Activated CD8-positive, alpha-beta T cell treated with anti-CD3 and anti-CD28 coated beads for 36 hours (primary cell): ENCODE results near the gene DEFB113. TPM values are rescaled to one million over a fixed set of nuclear protein-coding genes. Genes with fewer than 3 reads are reported as not detected.

Source experiments
- ATAC-seq: fragments of 200-7000 bp; cut with Tn5 transposase; one replicate; pipeline ENCODE4 v1.10.0; 2021; ENCODE audit warnings: mild to moderate bottlenecking, moderate library complexity
- CTCF ChIA-PET: fragments of 350-600 bp; sonication (Branson Sonifier 250); formaldehyde crosslinking; loops from one replicate; lab custom pipeline; 2021; ENCODE audit warnings: antibody characterized with exemption; lab: Charles Lee
- POLR2A ChIA-PET: fragments of 350-600 bp; sonication (Branson Sonifier 250); formaldehyde crosslinking; loops from one replicate; lab custom pipeline; 2021; ENCODE audit warnings: antibody characterized with exemption; lab: Charles Lee
- DNase-seq: peaks from one replicate; pipeline ENCODE4 v3.0.0-alpha.2; 2020
- H3K27ac Mint-ChIP-seq: one replicate; pipeline ENCODE4 v1.8.0; 2021; ENCODE audit warnings: mild to moderate bottlenecking, mixed read lengths
- H3K27me3 Mint-ChIP-seq: one replicate; pipeline ENCODE4 v1.8.0; 2021; ENCODE audit warnings: mixed read lengths
- H3K36me3 Mint-ChIP-seq: one replicate; pipeline ENCODE4 v1.8.0; 2021; ENCODE audit warnings: low read depth, mixed read lengths
- H3K4me1 Mint-ChIP-seq: one replicate; pipeline ENCODE4 v1.8.0; 2021; ENCODE audit warnings: low read depth, mixed read lengths
- H3K4me3 Mint-ChIP-seq: one replicate; pipeline ENCODE4 v1.8.0; 2021; ENCODE audit warnings: mild to moderate bottlenecking, moderate library complexity, mixed read lengths
- H3K9me3 Mint-ChIP-seq: one replicate; pipeline ENCODE4 v1.8.0; 2021; ENCODE audit warnings: mixed read lengths
- intact Hi-C: fragments of 100-400 bp; cut with micrococcal nuclease; formaldehyde crosslinking; loops from one replicate; pipeline ENCODE4 v1.10.0; 2022
- total RNA-seq, 2 experiments: library from RNA; stranded (reverse); gene quantifications; one replicate each; pipeline ENCODE4 v1.2.3, GENCODE V29; 2021
- TF ChIP-seq, protein P1 (sequence below): fragments of 200-600 bp; IDR thresholded peaks from one replicate; pipeline ENCODE4 v1.8.0; 2022; ENCODE audit warnings: antibody characterized with exemption, mild to moderate bottlenecking

Gene DEFB113
- total RNA-seq, 2 experiments from 2014 or later = not detected

GRCh38 chr6:49918787-49919186, 50.6 kb downstream of the DEFB113 start:
- no peak overlapping the region for H3K4me3 Mint-ChIP-seq
- DNase-seq (no peak), ATAC-seq (no peak)
- no peak overlapping the region for H3K27ac Mint-ChIP-seq
- CTCF ChIA-PET = no interaction called here
- peaks cover 2% of the 10 kb centered on the region for H3K9me3 Mint-ChIP-seq
- no peaks in the 10 kb centered on the region for H3K27me3 Mint-ChIP-seq
- TF ChIP-seq, protein P1, sequence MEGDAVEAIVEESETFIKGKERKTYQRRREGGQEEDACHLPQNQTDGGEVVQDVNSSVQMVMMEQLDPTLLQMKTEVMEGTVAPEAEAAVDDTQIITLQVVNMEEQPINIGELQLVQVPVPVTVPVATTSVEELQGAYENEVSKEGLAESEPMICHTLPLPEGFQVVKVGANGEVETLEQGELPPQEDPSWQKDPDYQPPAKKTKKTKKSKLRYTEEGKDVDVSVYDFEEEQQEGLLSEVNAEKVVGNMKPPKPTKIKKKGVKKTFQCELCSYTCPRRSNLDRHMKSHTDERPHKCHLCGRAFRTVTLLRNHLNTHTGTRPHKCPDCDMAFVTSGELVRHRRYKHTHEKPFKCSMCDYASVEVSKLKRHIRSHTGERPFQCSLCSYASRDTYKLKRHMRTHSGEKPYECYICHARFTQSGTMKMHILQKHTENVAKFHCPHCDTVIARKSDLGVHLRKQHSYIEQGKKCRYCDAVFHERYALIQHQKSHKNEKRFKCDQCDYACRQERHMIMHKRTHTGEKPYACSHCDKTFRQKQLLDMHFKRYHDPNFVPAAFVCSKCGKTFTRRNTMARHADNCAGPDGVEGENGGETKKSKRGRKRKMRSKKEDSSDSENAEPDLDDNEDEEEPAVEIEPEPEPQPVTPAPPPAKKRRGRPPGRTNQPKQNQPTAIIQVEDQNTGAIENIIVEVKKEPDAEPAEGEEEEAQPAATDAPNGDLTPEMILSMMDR = no peak
- POLR2A ChIA-PET = no interaction called here
- no peaks in the 10 kb centered on the region for H3K36me3 Mint-ChIP-seq
- intact Hi-C loops = no loop called here
- no peaks in the 10 kb centered on the region for H3K4me1 Mint-ChIP-seq

Other genes with a start within 250 kb of the DEFB113 start
- not detected for gene CRISP3, start 225.2 kb downstream of the DEFB113 start, total RNA-seq
- gene PGK2, start 182.3 kb downstream of the DEFB113 start, total RNA-seq = not detected
- not detected for gene CRISP1, start 103.1 kb downstream of the DEFB113 start, total RNA-seq
- not detected for gene DEFB114, start 5.5 kb downstream of the DEFB113 start, total RNA-seq
- not detected for gene DEFB110, start 52.4 kb upstream of the DEFB113 start, total RNA-seq
- gene DEFB112, start 80.3 kb upstream of the DEFB113 start, total RNA-seq = not detected